Measurements from ENCODE around the gene SAE1.

Gene SAE1

GRCh38 chr19:47107202-47107952, 23.3 kb upstream of the SAE1 start:
- DNase-seq = no peak

GRCh38 chr19:47107953-47108746, 22.5 kb upstream of the SAE1 start:
- no peak for DNase-seq

DNA sequence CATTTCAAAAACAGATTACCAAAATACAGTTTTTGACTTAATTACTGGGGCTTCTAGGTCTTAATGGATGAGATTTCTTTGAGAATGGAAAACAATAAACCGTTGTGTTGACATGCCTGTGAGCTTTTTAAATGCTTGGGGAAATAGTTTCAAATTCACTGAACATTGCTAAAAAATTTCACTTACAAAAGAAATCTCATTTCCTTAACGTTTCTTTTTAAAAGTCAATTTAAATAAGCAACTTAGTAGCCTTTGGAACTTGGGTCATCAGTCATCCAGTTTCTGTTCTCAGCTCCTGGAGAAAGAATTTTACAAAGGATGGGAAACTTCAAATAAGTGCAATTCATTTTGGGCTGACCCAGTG, 21.5 kb upstream of the SAE1 start:
- no peak for DNase-seq

GRCh38 chr19:47109541-47110375, 20.9 kb upstream of the SAE1 start:
- DNase-seq = no peak

DNA sequence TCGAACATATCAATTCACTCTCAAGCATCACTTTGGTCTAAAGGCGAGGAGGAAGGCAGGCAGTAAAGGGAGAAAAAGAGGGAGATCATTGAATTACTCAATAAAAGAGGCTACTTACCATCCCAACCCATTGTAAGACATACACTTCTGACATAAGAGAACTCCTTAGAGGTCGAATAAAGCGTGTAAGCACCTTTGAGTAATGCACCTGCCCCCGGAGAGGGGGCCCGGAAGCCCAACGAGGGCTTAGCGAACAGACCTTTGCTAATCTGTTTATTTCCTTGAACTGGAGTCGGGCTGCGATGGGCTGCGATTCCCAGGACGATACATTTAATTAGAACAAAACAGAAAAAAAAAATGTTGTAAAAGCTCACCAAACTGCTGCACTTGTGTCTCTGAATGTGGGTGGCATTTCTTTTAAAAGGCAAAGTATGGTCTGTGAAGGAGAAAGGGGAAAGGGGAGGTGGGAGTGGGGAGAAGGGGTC, 20.1 kb upstream of the SAE1 start:
- peak; percentile 17 for DNase-seq

DNA sequence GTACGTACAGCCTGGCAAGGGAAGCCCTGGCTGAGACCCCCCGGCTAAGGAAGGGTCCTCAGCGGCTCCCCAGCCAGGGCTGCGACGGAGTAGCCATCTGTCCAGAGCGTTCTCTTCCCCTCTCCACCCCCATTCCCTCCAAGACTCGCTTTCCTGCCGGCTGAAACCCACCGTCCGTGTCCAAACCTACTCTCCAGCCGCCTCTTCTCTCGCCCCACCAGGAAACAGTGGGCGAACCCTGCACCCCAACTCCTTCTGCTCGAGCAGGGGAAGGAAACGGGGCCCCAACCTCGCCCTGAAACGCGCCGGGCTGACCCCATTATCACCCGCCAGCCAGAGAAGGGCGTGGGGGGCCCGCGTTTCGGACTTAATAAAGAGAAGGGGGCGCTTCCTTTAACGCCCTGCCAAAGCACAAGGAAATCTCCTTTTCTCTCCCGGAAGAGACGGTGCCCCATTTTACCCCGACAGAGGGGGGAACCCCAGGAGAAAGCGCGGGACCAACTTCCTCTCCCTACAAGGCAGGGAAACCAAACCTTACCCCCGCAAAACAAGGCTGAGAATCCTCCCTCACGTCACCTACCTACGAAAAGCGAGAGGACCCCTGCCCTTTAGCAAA, 19.5 kb upstream of the SAE1 start:
- DNase-seq = peak; percentile 18

DNA sequence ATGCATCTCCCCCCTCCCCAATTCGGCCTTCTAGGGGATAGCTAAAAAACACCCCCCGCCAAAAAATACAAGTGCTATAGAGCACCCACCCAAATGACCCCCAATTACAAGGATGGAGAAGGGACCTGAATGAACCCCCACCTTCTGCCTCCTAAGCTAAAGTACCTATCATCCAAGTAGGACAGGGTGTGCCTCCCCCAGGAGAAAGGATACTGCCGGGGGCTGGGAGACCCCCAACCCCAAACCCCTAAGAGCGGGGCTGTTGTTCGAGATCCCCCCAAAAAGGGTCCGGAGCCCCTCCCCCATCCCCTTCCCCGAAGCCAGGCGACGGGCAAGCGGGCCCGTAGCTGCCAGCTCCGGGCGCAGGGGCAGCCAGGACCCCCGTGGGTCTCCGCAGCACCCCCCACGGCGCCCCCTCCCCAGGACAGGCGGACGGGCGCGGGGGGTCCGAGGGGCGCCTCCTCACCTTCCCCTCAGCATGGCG, 18.9 kb upstream of the SAE1 start:
- DNase-seq = no peak

DNA sequence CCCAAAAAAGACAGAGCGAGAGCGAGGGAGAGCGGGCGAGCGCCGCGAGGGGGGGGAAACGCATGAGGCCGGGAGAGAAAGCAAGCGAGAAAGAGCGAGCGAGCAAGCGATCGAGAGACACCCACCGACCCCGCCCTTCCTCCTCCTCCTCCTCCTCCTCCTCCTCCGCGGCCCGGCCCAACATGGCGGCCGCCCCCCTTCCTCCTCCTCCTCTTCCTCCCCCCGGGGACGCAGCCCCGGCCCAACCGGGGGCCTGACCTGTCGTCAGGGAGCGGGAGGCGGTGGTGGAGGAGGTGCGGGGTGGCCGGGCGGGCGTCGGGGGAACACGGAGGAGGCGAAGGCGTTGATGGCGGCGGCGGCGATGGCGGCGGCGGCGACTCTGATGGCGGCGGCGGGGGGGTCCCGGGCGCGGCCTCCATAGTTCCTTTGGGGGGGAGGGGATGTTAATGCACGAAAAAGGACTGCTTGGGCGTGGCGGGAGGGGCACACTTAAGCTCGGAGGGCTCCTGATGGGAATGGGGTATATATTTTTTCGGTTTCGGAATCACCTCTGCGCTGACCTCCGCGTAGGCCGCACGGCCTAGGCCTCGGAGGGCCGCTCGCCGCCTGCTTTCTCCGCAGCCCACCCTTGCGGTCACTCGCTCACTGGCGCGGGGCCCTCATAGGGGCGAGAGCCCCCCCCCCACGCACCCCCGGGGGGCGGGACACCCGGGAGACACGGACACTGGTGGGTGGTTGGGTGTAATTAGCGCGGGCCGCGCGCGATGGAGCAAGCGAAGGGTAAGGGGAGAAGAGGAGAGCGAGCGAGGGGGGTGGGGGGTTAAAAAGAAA, 18.3 kb upstream of the SAE1 start:
- DNase-seq = peak; percentile 90

DNA sequence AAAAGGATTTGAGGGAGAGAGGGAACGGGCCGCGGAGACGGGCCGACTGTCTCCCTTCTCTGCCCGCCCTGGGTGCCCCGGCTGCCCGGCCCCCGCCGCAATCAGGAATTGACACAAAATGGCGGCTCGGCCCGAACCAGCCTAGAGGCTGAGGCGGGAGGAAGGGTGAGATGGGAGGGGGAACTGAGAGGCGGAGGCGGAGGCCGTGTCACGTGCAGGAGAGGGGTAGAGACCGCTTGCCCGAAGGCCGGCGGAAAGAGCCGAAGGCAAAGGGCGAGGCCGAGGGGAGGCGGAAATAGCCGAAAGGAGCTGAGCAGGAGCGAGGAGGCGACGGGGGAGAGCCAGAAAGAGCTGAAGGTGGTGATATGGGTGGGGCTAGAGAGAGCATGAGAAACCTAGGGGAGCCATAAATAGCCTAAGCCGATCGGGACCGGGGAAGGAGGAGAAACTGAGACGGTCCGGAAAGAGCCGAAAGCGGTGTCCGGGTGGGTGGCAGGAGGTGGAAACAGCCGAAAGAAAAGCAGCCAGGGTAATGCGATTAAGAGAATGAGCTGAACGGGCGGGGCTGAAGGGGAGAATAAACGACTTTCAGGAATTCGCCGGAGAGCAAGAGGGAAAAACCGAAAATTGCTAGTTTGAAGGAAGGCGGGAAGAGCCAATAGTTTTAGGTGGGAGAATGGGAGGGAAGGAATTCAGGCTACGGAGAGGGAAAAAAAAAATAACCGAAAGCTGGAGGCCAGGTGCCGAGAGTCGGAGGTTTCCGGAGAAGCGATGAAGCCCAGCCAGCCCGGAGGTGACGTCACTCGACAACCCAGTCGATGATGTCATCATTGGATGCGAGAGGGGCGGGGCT, 17.4 kb upstream of the SAE1 start, which contains the start of gene ZC3H4:
ZC3H4 (minus strand) TSS at position 780 of the 853 bp plus-strand sequence. CDS start 1,192 bp downstream, outside the sequence.
- peak; percentile 97 for DNase-seq

GRCh38 chr19:47113850-47114651, 16.6 kb upstream of the SAE1 start:
- DNase-seq = no peak

DNA sequence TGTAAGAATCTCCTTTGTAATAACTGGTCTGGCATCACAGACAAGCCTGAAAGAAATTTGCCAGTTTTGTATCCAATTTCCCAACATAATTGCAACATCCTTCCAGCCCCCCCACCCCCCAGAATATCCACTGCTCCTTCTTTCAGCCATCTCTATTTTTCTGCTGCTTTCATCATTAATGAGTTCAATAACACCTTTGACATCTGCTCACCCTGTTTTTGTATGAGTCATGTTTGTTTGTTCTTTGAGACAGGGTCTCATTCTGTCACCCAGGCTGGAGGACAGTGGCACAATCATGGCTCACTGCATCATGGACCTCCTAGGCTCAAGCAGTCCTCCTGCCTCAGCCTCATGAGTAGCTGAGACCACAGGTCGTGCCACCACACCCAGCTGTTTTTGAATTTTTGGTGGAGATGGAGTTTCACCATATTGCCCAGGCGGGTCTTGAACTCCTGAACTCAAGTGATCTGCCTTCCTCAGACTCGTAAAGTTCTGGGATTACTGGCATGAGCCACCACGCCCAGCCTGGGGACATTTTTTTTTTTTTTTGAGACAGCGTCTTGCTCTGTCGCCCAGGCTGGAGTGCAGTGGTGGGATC, 10.1 kb upstream of the SAE1 start:
- no peak for DNase-seq

DNA sequence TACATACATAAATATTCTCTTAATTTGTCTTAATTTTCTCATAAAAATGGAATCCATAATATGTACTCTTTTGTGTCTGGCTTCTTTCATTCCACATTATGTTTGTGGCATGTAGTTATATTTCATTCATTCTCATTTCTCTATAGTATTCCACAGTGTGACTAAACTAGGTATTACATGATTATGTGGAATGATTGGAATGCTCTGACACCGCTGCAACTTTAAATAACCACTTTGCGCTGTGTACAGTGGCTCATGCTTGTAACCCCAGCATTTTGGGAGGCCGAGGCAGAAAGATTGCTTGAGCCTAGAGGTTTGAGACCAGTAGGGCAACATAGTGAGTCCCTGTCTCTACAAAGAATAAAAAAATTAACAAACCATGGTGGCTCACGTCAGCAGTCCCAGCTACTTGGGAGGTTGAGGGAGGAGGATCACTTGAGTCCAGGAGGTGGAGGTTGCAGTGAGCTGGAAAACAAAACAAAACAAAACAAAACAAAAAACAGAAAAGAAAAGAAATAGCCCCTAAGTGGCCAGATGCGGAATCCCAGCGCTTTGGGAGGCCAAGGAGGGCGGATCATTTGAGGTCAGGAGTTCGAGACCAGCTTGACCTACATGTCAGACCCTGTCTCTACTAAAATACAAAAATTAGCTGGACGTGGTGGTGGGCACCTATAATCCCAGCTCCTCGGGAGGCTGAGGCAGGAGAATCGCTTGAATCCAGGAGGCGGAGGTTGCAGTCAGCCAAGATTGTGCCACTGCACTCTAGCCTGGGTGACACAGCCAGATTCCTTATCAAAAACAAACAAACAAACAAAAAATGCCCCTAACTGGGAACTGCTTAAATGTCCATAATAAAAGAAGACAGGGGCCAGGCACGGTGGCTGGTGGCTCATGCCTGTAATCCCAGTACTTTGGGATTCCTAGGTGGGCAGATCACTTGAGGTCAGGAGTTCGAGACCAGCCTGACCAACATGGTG, 8.0 kb upstream of the SAE1 start:
- no peak for DNase-seq

DNA sequence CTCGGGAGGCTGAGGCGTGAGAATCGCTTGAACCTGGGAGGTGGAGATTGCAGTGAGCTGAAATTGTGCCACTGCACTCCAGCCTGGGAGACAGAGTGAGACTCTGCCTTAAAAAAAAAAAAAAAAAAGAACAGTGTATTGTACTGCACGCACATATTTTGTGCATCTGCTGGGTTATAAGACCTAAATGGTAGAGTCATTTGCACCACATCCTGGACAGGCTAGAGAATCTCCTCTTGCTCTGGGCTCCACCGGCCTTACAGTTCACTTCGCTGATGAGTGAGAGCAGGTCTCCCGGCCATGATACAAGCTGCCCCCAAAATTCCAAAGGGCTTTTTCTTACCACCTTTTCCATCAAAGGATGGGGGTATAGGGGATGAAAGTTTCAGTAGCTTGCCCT, 7.2 kb upstream of the SAE1 start:
- DNase-seq = no peak

- peak; percentile 47 for DNase-seq
Observed at GRCh38 chr19:47124937-47125668, 5.5 kb upstream of the SAE1 start.

DNA sequence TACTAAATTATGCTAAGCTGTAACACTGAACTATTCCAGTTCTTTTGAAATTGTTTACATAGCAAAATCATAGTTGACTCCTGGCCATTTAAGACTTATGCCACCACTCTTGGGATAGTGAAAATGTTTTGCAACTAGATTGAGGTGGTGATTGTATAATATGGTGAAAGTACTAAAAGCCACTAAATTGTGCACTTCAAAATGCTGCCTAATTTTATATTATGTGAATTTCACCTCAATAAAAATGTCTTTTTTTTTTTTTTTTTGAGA, 5.0 kb upstream of the SAE1 start:
- no peak for DNase-seq

GRCh38 chr19:47129579-47129978, 1.1 kb upstream of the SAE1 start:
- DNase-seq = no peak

DNA sequence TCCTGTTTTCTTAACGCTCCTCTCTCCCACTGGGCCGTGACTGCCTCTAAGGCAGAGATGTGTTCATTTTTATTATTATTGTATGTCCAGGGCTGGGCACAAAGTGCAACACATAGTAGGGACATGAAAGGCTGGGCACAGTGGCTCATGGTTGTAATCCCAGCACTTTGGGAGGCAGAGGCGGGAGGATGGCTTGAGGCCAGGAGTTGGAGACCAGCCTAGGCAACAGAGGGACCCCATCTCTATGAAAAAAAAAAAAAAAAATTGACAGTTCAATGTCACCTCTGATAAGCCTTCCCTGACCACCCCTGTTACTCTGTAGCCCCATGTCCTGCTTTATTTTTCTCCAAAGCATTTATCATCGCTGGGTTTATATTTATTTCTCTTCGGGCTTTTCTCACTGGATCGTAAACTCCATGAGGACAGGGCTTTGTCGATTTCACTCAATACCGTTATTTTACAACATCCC, 481 bp upstream of the SAE1 start:
- DNase-seq = no peak
